Natural killer cell (primary cell): ENCODE results near the gene GRM4. TPM values are rescaled to one million over a fixed set of nuclear protein-coding genes. Genes with fewer than 3 reads are reported as not detected.

Experiments
- ATAC-seq, 3 donors: fragments of 150-1000 bp in 2 of 3; fragments of 200-7000 bp in 1 of 3; cut with Tn5 transposase; 1 replicate in 1 of 3; 2 replicates in 2 of 3; pipeline ENCODE4 v1.10.0; 2021; ENCODE audit warnings: mild to moderate bottlenecking in 2 of 3, moderate library complexity in 2 of 3
- DNase-seq, 2 donors: peaks; one replicate each; pipeline versions ENCODE4 v3.0.0 to v3.0.0-alpha.2; 2013 to 2021; ENCODE audit warnings: mixed read lengths in 1 of 2
- H3K27ac ChIP-seq: one replicate; pipeline ENCODE4 v1.5.1; 2013; ENCODE audit warnings: mild to moderate bottlenecking, low read length
- H3K27me3 ChIP-seq: one replicate; pipeline ENCODE4 v1.6.1; 2013; ENCODE audit warnings: low read length; ENCODE audit not compliant: control insufficient read depth, insufficient read depth
- H3K36me3 ChIP-seq: one replicate; pipeline ENCODE4 v1.6.1; 2013; ENCODE audit warnings: low read length; ENCODE audit not compliant: control insufficient read depth, insufficient read depth
- H3K4me1 ChIP-seq: one replicate; pipeline ENCODE4 v1.6.1; 2013; ENCODE audit warnings: low read length; ENCODE audit not compliant: control insufficient read depth, insufficient read depth
- H3K4me3 ChIP-seq: one replicate; pipeline ENCODE4 v1.5.1; 2013; ENCODE audit warnings: low read length
- H3K9me3 ChIP-seq: one replicate; pipeline ENCODE4 v1.6.1; 2013; ENCODE audit warnings: low read length; ENCODE audit not compliant: control insufficient read depth, insufficient read depth
- H3K27ac Mint-ChIP-seq, 2 donors: one replicate each; pipeline ENCODE4 v1.8.0; 2022; ENCODE audit warnings: mild to moderate bottlenecking in 2 of 2, mixed read lengths in 2 of 2, moderate library complexity in 1 of 2
- H3K27me3 Mint-ChIP-seq, 2 donors: one replicate each; pipeline ENCODE4 v1.8.0; 2022; ENCODE audit warnings: low read depth in 2 of 2, mixed read lengths in 2 of 2
- H3K36me3 Mint-ChIP-seq: one replicate; pipeline ENCODE4 v1.8.0; 2022; ENCODE audit warnings: mixed read lengths
- H3K4me1 Mint-ChIP-seq, 2 donors: one replicate each; pipeline ENCODE4 v1.8.0; 2022; ENCODE audit warnings: mixed read lengths in 2 of 2
- H3K4me3 Mint-ChIP-seq: one replicate; pipeline ENCODE4 v1.8.0; 2022; ENCODE audit warnings: mild to moderate bottlenecking, moderate library complexity, mixed read lengths
- H3K9me3 Mint-ChIP-seq, 2 donors: one replicate each; pipeline ENCODE4 v1.8.0; 2022; ENCODE audit warnings: mixed read lengths in 2 of 2
- WGBS: methylation state at CpG from one replicate; pipeline ENCODE4 v1.1.7; 2013; ENCODE audit warnings: missing lambda C conversion rate; ENCODE audit not compliant: insufficient coverage; 5-methylcytosine and 5-hydroxymethylcytosine counted together
- intact Hi-C: fragments of 100-400 bp; cut with micrococcal nuclease; formaldehyde crosslinking; loops from one replicate; pipeline ENCODE4 v1.14.2; 2022
- total RNA-seq, 4 donors: library from RNA; stranded (reverse); fragments of 120-200 nt in 1 of 4; gene quantifications; one replicate each; pipeline versions ENCODE4 v1.2.3 to v1.2.4, GENCODE V29; 2013 to 2022
- TF ChIP-seq, protein P1 (sequence below): fragments of 200-600 bp; IDR thresholded peaks from one replicate; pipeline ENCODE4 v1.8.0; 2022; ENCODE audit warnings: antibody characterized with exemption

Gene GRM4
- total RNA-seq, 3 donors from 2014 or later (not counting 1 experiment from before 2014, with no cell fraction given) = not detected

DNA sequence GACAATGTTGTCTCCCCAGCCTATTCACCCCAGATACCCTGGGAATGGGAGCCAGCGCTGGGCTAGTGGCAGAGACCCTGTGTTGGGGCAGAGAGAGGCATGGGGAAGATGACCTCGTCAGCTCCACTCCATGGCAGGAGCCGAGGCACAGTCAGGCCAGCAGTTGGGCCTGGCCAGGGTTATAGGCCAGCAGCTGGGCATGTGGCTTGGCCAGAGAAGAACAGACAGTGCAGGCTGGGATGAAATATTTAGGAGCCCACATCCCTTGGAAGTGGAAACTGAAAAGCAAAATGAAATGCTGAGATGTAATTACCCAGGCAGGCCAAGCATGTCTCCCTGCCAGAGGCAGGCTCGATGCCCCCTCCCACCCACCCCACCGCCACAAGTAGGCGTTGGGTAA, 70.0 kb downstream of the GRM4 start:
- no peaks in the 10 kb centered on the region for H3K36me3 ChIP-seq
- TF ChIP-seq, protein P1, sequence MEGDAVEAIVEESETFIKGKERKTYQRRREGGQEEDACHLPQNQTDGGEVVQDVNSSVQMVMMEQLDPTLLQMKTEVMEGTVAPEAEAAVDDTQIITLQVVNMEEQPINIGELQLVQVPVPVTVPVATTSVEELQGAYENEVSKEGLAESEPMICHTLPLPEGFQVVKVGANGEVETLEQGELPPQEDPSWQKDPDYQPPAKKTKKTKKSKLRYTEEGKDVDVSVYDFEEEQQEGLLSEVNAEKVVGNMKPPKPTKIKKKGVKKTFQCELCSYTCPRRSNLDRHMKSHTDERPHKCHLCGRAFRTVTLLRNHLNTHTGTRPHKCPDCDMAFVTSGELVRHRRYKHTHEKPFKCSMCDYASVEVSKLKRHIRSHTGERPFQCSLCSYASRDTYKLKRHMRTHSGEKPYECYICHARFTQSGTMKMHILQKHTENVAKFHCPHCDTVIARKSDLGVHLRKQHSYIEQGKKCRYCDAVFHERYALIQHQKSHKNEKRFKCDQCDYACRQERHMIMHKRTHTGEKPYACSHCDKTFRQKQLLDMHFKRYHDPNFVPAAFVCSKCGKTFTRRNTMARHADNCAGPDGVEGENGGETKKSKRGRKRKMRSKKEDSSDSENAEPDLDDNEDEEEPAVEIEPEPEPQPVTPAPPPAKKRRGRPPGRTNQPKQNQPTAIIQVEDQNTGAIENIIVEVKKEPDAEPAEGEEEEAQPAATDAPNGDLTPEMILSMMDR = no peak
- DNase-seq (no peak), ATAC-seq (no peak)
- H3K4me1 ChIP-seq = no peaks in the 10 kb centered on the region
- H3K27ac ChIP-seq = no peak overlapping the region
- Mint-ChIP-seq H3K9me3 (no peaks in the 10 kb centered on the region), H3K4me1 (no peaks in the 10 kb centered on the region), H3K27ac (no peak overlapping the region), H3K4me3 (no peak overlapping the region), H3K27me3 (peaks cover 0 to 3% of the 10 kb centered on the region in 2 donors), H3K36me3 (no peaks in the 10 kb centered on the region)
- H3K27me3 ChIP-seq = no peaks in the 10 kb centered on the region
- WGBS = 83% methylated on average over 5 of the region's 6 CpGs
- intact Hi-C loops = no loop called here
- H3K9me3 ChIP-seq = no peaks in the 10 kb centered on the region
- no peak overlapping the region for H3K4me3 ChIP-seq

DNA sequence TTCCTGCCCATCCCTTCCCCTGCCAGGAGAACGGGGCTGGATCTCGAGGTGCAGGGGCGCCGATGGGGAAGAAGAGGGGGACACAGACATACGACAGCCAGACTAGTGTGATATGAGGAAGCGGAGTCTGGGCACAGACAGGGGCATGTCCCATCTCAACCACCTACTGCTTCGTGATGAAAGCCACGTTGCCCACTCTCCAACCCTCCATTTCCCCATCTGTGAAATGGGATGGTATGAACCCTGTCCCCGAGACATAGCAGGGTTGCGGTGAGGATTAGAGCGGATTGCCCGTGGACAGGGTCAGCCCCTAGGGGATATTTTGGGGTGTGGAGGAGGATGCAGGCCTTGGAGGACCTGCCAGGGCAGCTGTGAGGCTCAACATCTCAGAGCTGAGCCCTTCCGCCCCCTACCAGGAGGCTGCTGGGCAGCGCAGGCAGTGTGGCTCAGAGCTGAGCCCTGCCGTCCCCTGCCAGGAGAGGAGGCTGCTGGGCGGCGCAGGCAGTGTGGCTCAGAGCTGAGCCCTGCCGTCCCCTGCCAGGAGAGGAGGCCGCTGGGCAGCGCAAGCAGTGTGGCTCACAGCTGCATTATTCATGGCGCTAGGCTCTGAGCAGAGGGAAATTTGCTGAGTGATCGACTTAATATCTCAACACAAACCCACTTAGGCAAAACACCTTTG, 71.7 kb downstream of the GRM4 start:
- 82% methylated on average over 21 of the region's 22 CpGs for WGBS
- intact Hi-C loops = no loop called here
- TF ChIP-seq, protein P1 = no peak
- Mint-ChIP-seq H3K9me3 (no peaks in the 10 kb centered on the region), H3K4me1 (no peaks in the 10 kb centered on the region), H3K27me3 (no peaks in the 10 kb centered on the region), H3K4me3 (no peak overlapping the region), H3K27ac (no peak overlapping the region), H3K36me3 (no peaks in the 10 kb centered on the region)
- Histone ChIP-seq H3K4me3 (no peak overlapping the region), H3K27ac (no peak overlapping the region), H3K4me1 (no peaks in the 10 kb centered on the region), H3K36me3 (no peaks in the 10 kb centered on the region), H3K9me3 (no peaks in the 10 kb centered on the region), H3K27me3 (no peaks in the 10 kb centered on the region)
- ATAC-seq (no peak), DNase-seq (no peak)

DNA sequence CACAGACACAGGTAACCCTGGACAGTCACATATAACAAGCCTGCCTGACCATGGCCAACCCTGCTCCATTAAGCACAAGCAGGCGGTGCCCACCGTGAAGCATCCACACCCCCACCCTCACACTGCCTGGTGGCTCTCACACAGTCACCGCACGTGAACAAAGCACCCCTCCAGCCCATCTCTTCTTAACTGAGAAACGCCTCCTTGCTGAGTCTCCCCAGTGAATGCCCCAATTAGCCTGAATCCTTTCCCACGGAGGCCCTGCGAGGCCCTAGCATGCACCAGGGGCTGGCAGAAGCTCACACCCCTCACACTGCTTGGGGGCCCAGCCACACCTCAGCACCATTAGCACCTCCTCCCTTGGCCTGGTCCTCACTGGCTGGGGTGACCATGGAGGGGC, 72.3 kb downstream of the GRM4 start:
- DNase-seq (no peak), ATAC-seq (no peak)
- TF ChIP-seq, protein P1 = no peak
- Mint-ChIP-seq H3K27ac (no peak overlapping the region), H3K4me1 (no peaks in the 10 kb centered on the region), H3K36me3 (no peaks in the 10 kb centered on the region), H3K4me3 (no peak overlapping the region), H3K9me3 (no peaks in the 10 kb centered on the region), H3K27me3 (no peaks in the 10 kb centered on the region)
- Histone ChIP-seq H3K4me1 (no peaks in the 10 kb centered on the region), H3K36me3 (no peaks in the 10 kb centered on the region), H3K27me3 (no peaks in the 10 kb centered on the region), H3K4me3 (no peak overlapping the region), H3K9me3 (no peaks in the 10 kb centered on the region), H3K27ac (no peak overlapping the region)
- intact Hi-C loops = no loop called here
- 80% methylated on average over 7 of the region's 7 CpGs for WGBS

DNA sequence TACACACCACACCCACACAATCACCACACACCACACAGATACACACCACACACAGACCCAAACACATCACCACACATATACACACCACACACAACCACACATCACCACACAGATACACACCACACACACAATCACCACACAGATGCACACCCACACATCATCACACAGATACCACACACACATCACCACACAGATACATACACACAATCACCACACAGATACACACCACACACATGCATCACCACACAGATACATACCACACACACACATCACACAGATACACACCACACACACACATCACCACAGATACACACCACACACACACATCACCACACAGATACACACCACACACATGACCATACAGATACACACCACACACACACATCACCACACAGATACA, 73.2 kb downstream of the GRM4 start:
- no peaks in the 10 kb centered on the region for H3K4me1 ChIP-seq
- Mint-ChIP-seq H3K4me3 (no peak overlapping the region), H3K36me3 (no peaks in the 10 kb centered on the region), H3K27me3 (no peaks in the 10 kb centered on the region), H3K9me3 (no peaks in the 10 kb centered on the region), H3K27ac (no peak overlapping the region), H3K4me1 (no peaks in the 10 kb centered on the region)
- DNase-seq (no peak), ATAC-seq (no peak)
- H3K27me3 ChIP-seq = no peaks in the 10 kb centered on the region
- H3K36me3 ChIP-seq = no peaks in the 10 kb centered on the region
- intact Hi-C loops = no loop called here
- H3K9me3 ChIP-seq = no peaks in the 10 kb centered on the region
- H3K4me3 ChIP-seq = no peak overlapping the region
- TF ChIP-seq, protein P1 = no peak
- no peak overlapping the region for H3K27ac ChIP-seq
